GM21423 (cell line): ENCODE data around the gene STX8.
A peak's percentile ranks its signal among the peaks of the same experiment; 100 is the strongest.
"Not testable (repeated sequence)": the region's sequence is repeated elsewhere in the genome, so short reads cannot be mapped to it uniquely, and the experiment has no call there.

Experiments
- ATAC-seq: cut with Tn5 transposase; IDR thresholded peaks from one replicate; pipeline ENCODE4 v1.9.1; 2021; ENCODE audit warnings: mild to moderate bottlenecking, moderate library complexity; ENCODE audit not compliant: unreplicated experiment

The STX8 gene, protein sequence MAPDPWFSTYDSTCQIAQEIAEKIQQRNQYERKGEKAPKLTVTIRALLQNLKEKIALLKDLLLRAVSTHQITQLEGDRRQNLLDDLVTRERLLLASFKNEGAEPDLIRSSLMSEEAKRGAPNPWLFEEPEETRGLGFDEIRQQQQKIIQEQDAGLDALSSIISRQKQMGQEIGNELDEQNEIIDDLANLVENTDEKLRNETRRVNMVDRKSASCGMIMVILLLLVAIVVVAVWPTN

DNA sequence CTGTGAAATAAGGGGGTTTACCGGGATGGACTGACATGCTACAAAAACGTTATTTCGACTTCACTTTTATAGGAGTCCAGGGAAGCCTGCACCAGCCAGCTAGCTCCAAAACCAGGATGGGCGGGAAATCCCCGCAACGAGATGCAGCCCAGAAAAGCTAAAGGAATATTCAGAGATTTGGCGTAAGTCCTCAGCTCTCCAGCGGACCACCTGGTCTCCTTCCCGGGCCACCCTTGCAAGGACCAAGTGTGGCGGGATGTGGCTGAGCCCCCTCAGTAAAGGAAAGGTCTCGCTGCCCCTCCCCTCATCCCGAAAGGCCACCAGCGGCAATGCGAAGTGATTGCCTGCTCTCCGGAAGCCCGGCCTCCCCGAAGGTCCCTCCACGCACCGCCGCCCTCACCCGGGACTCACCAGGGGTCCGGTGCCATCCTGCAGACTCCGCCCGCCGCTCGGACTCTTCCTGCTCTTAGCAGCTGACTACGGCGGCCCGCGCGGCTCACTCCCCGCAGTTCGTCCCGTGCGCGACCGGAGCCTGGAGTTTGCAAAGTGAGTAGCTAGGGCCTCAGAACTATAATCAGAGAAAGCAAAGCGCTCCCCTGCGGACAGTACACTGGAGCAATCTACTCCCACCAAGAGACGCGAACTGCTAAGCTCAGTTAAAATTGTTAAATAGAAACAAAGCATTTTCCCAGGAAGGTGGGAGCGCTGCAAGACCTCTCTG lies at the start of gene STX8:
Gene STX8, minus strand, starts transcription at position 440 of the 721 bp plus-strand sequence. Its CDS starts 12 bp downstream, at position 428.
- peak; percentile 74 for ATAC-seq

DNA sequence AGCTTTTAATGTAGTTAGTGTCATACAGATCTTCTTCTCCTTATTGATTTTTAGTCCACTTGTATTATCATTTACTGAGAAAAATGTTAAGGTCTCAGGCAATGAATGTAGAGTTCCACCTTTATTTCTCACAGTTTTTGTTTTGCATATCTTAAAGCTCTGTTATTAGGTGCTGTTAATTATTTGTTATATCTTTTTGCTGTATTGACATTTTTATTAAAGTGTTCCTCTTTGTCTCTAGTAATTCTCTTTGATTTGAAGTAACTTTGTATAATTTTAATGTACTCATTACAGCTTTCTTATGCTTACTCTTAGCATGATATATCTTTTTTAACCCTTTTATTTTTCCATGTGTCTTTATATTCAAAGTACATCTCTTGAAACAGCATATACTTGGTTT lies 47.3 kb upstream of the STX8 start:
- ATAC-seq: no peak

DNA sequence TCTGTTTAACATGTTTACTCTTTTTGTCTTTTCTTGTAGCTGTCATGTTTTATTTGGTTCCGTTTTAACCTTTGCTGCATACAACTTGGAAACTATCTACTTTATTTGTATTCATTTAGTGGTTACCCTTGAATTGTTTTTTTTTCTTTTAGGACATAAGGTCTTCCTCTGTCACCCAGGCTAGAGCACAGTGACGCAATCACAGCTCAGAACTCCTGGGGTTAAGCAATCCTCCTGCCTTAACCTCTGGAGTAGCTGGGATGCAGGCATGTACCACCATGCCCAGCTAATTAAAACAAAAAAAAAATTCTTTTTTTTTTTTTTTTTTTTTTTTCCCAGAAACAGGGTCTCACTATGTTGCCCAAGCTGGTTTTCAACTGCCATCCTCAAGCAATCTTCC lies 39.9 kb upstream of the STX8 start:
- no peak for ATAC-seq

DNA sequence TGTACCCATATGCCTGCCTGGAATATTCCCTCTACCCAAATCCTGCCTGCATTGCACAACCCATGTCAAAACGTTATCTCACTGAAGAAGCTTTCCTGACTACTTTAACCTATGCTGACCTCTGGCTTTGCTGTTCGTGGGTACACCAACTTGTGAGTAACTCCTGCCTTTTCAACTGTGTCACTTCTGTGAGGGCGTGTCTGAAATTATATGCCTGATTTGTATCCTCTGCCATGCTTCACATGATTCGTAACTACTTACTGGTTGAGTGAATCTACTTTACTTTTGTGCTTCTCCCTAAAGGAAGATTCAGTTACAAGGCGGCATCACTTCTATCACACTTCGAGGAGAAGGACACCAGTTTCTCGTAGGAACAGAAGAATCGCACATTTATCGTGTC lies 36.4 kb upstream of the STX8 start:
- no peak for ATAC-seq

DNA sequence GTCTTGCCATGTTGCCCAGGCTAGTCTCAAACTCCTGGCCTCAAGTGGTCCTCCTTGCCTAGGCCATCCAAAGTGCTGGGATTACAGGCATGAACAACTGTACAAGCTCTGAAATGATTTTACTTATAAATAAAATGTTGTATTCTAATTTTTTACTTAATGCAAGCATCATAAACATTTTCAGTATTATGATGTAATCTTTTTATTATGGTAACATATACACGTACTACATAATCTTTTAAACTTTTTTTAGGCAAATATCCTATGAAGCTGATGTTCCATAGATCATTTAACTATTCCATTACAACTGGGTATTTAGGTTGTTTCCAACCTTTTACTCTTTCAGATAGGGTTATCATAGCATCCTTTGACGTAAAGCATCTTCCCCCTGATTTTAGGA lies 35.9 kb upstream of the STX8 start:
- no peak for ATAC-seq

DNA sequence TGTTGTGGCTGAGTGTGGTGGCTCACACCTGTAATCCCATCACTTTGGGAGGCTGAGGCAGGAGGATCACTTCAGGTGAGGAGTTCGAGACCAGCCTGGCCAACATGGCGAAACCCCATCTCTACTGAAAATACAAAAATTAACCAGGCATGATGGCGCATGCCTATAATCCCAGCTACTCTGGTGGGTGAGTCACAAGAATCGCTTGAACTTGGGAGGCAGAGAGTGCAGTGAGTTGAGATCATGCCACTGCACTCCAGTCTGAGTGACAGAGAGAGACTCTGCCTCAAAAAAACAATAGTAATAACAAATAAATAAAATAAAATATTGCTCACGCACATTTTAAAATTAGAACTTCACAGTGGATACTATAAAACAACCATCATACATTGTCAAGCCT lies 31.4 kb upstream of the STX8 start:
- not testable (repeated sequence) for ATAC-seq

DNA sequence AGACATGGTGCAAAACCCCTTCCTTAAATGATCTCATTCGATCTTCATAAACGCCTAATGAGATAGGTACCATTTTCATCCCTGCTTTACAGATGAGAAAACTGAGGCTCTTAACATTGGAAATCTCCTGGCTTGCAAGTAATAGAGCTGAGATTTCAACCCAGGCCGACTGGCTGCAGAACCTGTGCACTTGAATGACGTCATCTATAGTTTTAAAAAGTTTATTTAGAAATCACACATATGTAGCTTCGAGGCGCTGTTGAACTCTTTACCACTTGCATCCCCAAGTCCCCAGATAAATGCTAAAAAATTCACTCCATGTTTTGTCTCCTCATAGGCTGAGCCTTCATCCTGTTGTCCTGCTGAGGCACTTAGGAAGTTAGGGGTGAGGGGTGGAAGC lies 30.8 kb upstream of the STX8 start:
- no peak for ATAC-seq

DNA sequence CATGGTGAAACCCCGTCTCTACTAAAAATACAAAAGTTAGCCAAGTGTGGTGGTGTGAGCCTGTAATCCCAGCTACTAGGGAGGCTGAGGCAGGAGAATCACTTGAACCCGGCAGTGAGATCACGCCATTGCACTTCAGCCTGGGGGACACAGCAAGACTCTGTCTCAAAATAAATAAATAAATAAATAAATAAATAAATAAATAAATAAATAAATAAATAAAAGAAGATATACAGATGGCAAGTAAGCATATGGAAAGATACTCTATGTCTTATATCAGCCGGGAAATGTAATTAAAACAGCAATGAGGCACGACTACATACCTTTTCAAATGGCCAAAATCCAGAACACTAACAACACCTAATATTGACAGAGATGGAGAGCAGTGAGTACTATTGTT lies 29.0 kb upstream of the STX8 start:
- not testable (repeated sequence) for ATAC-seq

DNA sequence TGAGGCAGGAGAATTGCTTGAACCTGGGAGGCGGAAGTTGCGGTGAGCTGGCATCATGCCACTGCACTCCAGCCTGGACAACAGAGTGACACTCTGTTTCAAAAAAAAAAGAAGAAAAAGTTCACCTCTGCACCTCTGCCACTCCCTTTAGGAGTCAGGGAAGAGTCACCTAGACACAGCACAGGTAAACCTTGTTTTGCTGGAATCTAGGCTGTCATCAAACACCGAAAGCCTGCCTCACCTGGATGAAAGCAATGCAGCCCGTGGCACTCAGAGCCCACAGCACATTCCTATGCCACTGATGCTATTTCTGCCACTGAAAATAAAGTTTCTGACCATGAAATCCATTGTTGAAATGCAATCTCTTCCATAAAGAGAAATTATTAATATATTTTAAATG lies 23.0 kb upstream of the STX8 start:
- no peak for ATAC-seq

DNA sequence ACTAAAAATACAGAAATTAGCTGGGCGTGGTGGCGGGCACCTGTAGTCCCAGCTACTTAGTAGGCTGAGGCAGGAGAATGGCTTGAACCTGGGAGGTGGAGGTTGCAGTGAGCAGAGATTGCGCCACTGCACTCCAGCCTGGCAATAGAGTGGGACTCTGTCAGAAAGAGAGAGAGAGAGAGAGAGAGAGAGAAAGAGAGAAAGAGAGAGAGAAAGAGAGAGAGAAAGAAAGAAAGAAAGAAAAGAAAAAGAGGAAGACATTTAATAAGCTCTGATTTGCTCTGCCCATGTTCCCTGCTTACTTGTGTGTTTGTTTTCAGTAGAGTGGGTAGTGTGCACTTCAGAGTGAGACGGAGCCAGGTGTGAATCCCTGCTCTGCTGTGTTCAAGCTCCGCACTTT lies 22.0 kb upstream of the STX8 start:
- ATAC-seq: not testable (repeated sequence)

DNA sequence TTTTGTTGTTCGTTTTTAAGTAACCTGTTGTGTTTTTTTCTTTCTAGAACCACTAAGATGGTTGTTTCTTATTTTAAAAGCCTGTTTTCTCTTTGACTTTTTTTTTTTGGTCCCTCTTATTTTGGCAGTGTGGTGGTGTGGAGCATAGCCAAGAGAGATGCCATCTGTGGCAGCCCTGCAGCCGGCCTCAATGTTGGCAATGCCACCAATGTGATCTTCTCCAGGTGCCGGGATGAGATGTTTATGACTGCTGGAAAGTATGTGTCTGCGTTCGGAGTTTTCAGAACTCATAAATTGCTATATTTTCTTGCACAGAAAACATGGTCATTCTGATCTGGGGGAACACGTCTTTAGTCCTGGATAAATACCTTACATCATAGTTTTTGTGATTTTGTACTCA lies 18.4 kb upstream of the STX8 start:
- ATAC-seq: no peak

DNA sequence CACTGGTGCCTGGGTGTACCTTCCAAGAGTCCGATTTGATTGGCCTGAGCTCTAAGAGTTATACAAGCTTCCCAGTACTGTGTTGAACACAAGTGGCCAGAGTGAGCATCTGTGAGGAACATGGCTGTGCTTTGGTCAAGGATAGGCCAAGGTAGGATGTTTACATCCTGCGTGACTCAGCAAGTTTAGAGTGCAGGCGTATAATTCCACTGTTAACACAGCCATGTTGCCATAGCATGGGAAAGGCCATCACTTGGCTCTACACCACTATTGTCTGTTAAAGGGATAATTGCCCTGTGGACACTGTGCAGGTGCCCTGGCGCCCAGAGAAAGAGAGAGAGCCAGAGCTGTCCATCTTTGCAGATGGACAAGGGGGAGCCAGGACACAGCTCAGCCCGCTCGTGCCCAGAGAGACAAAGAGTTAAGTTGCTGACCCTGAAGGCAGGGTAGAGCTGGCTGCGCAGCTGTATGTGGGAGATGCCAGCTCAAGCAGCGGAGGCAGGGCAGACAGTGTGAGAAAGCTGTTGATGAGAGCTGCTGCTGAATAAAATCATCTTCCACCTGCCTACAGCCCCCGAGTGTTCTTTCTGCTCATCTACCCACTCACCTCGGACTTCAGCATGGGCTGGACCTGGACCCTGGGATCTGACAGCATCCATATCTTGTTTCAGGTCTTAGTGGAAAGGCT lies 12.5 kb upstream of the STX8 start:
- ATAC-seq: no peak

DNA sequence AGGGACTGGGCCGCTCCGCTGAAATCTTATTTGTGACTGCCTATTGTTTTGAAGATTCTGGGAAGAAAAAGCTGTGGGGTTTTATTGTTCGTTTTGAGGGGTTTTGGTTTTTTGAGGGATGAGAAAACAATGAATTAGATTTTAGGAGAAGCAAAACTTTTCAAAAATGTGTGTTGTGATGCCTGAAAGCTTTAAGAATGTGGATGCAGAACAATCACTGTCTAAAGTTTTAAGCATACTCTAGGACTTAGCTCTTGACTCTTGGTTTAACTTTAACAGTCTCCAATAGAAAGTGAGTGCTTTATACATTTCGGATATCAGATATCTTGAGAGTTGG lies 1.7 kb upstream of the STX8 start:
- no peak for ATAC-seq

DNA sequence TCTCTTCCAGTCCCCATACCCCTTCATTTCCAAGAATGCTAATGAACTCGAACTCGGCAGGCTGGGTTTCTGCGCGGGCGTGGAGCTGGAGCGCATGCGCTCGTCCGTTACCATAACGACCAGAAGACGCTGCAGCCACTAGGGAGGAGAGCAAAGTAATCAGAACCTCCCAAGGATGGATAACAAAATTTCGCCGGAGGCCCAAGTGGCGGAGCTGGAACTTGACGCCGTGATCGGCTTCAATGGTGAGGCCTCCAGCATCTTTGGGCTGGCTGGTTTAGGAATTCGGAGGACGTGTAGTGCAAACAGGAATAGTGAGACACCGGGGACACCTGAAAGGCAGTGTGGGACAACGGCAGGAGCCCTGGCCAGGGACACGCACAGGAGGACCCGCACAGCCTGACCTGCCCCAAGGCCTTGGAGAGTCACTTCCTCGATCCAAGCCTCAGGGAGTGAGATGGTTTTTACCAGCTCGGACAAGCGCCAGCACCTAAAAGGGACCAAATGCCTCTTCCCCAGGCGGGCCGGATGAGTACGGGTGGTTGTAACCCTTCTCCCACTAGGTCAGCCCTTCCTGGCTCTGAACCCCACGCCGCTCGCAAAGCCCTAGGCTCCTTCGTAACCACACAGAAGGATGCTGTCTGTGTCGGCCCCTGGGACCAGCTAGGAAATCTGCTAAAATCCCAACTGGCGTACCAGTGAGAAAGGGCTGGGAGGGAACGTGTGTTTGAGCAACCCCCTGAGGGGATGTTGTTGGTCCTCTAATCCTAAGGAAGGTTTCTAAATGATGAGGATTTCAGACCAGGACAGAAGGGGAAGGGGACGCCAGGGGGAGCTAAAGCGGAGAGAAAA lies 1.1 kb upstream of the STX8 start, which contains the start of gene CFAP52:
Gene CFAP52, plus strand, starts transcription at position 122 of the 852 bp plus-strand sequence. Its CDS starts 54 bp downstream, at position 176.
- ATAC-seq: peak; percentile 52

DNA sequence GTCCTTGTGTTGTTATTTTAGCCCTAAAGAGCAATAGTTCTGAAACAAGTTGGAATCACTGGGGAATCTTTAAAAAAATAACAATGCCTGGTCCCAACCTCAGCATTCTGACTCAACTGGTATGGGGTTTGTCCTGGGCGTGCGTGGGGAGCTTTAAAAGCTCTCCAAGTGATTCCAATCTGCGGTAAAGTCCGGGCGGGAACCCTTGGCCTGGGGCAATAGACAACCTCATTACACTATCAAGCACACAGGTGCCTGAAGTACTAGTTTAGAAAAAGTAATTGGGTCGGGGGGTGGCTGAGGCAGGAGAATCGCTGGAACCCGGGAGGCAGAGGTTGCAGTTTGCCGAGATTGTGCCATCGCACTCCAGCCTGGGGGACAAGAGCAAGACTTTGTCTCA lies 4.4 kb downstream of the STX8 start:
- no peak for ATAC-seq

DNA sequence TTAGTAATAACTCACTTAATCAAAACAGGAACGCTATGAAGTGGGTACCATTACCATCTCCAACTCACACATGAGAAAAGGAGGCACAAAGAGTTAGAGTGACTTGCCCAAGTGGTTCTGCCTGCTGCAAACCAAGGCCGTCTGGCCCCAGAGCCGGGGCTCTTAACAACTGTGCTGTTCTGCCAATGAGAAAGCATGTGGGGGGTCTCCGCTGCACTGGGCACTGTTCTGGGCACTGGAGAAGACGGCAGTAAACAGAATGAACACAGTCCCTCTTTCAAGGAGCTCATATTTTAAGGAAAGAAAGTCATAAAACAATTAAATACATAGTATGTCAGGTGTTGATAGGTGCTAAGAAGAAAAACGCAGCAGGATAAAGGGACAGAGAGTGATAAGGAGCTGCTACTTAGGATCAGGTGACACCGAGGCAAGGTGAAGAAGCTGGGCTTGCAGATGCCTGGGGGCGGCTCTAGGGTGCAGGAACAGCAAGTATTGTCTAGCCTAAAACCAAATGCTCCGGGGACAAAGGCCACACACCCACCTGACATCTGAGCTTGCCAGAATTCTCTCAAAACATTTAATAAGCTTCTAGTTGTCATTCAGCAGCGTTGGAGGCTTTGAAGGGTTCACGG lies 6.5 kb downstream of the STX8 start:
- ATAC-seq: no peak

DNA sequence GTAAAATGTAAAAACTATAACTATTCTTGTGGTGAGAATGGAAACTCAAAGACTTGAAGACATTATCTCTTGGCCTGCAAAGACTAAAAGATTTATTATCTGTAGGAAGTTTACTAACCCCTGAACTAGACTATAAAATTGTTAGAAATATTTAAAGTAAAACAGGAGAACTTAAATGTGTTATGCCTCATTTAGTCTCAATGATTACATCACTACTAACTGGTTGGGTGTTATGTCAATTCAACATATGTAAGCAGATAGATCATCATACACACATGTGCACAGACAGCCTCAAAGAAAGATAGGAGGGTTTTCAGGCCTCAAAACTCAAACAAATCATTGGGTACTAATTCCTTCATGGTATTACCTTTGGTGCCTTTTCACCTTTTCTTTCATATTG lies 7.6 kb downstream of the STX8 start:
- ATAC-seq: no peak

DNA sequence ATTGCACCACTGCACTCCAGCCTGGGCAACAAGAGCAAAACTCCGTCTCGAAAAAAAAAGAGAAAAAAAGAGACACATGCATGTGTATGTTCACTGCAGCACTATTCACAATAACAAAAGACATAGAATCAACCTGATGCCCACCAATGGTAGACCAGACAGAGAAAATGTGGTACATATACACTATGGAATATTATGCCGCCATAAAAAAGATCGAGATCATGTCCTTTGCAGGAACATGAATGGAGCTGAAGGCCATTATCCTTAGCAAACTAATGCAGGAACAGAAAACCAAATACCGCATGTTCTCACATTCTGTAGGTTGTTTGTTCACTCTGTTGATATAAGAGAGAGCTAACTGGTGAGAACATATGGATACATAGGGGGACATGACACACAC lies 8.9 kb downstream of the STX8 start:
- ATAC-seq: not testable (repeated sequence)

DNA sequence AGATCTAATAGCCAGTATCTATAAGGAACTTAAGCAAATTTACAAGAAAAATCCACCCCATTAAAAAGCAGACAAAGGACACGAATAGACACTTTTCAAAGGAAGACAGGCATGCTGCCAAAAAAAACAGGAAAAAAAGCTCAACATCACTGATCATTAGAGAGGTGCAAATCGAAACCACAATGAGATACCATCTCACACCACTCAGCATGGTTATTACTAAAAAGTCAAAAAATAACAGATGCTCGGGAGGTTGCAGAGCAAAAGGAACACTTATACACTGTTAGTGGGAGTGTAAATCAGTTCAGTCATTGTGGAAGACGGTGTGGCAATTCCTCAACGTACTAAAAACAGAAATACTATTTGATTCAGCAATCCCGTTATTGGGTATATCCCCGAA lies 9.6 kb downstream of the STX8 start:
- ATAC-seq: no peak

DNA sequence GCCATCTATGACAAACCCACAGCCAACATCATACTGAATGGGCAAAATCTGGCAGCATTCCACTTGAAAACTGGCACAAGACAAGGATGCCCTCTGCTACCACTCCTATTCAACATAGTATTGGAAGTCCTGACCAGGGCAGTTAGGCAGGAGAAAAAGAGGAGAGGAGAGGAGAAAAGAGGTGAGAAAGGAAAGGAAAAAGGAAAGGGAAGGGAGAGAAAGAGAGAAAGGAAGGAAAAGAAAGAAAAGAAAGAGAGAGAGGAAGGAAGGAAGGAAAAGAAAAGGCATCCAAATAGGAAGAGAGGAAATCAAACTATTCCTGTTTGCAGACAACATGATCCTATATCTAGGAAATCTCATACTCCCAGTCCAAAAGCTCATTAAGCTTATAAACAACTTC lies 11.5 kb downstream of the STX8 start:
- ATAC-seq: no peak

DNA sequence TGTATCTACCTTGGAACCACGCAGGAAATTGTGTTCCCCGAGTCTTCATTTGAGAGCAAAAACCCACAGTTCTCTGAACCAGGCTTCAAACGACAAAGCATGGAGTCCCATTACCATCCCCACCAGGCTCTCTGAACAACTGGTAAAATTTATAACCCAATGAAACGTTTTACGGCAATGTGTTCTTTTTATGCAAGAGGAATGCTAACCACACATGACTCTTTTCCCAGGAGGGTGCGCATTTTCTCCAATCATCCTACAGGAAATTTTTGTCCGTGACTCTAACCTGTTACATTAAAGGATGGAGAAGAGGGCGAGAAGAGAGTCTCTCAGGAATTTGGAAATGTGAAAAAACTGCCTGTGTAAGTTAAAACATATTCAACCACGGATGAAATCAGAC lies 17.8 kb downstream of the STX8 start:
- ATAC-seq: no peak
